HL-60 (cell line): ENCODE data around the gene ANKEF1.
"Not testable (repeated sequence)": the region's sequence is repeated elsewhere in the genome, so short reads cannot be mapped to it uniquely, and the experiment has no call there.

Experiments used
- DNase-seq, 2 experiments: peaks; one replicate each; pipeline ENCODE4 v3.0.0-alpha.2; 2010 to 2020; ENCODE audit warnings: low read depth in 1 of 2, low spot score in 1 of 2
- H3K27ac ChIP-seq: fragments of 250-450 bp; sonication (Bioruptor Pico); replicated peaks from 2 replicates; pipeline ENCODE4 v1.5.1; 2020; ENCODE audit warnings: mild to moderate bottlenecking, moderate library complexity
- H3K27me3 ChIP-seq: fragments of 250-450 bp; sonication (Bioruptor Pico); 2 replicates; pipeline ENCODE4 v1.5.1; 2021; ENCODE audit warnings: mild to moderate bottlenecking, moderate library complexity; ENCODE audit not compliant: insufficient read depth, poor library complexity, severe bottlenecking
- H3K4me3 ChIP-seq: replicated peaks from 2 replicates; pipeline ENCODE4 v1.5.1; 2011; ENCODE audit warnings: mild to moderate bottlenecking, control low read depth, low read length; ENCODE audit not compliant: insufficient read depth
- CTCF ChIP-seq: IDR thresholded peaks from one replicate; pipeline ENCODE4 v1.5.1; 2011; ENCODE audit warnings: low read length, control low read depth, inconsistent platforms; ENCODE audit not compliant: insufficient read depth
- GABPA ChIP-seq: IDR thresholded peaks from 2 replicates; pipeline ENCODE4 v1.6.1; 2012; ENCODE audit warnings: low read depth
- POLR2AphosphoS5 ChIP-seq: IDR thresholded peaks from 2 replicates; pipeline ENCODE4 v1.6.1; 2012; ENCODE audit warnings: low read depth
- REST ChIP-seq: IDR thresholded peaks from 2 replicates; pipeline ENCODE4 v1.6.1; 2012; ENCODE audit warnings: low read depth; ENCODE audit not compliant: insufficient replicate concordance
- SPI1 ChIP-seq: IDR thresholded peaks from 2 replicates; pipeline ENCODE4 v1.6.1; 2012; ENCODE audit warnings: low read depth, mild to moderate bottlenecking, borderline replicate concordance

The ANKEF1 gene

GRCh38 chr20:10022625-10023024 lies 12.2 kb upstream of the ANKEF1 start:
- no peak for TF ChIP-seq POLR2AphosphoS5
- no peak for TF ChIP-seq CTCF
- no peak for TF ChIP-seq REST
- no peak for TF ChIP-seq GABPA
- TF ChIP-seq SPI1 = no peak
- H3K27me3 ChIP-seq = no peaks in the 10 kb centered on the region

GRCh38 chr20:10023911-10024310 lies 10.9 kb upstream of the ANKEF1 start:
- DNase-seq = no peak
- Histone ChIP-seq H3K27ac (no peak overlapping the region), H3K27me3 (no peaks in the 10 kb centered on the region), H3K4me3 (no peak overlapping the region)
- no peak for TF ChIP-seq SPI1
- TF ChIP-seq POLR2AphosphoS5 = no peak
- TF ChIP-seq GABPA = no peak
- TF ChIP-seq CTCF = no peak
- no peak for TF ChIP-seq REST

More at GRCh38 chr20:10022625-10023024, 12.2 kb upstream of the ANKEF1 start:
- no peak for DNase-seq
- Histone ChIP-seq H3K27ac (no peak overlapping the region), H3K4me3 (no peak overlapping the region)

DNA sequence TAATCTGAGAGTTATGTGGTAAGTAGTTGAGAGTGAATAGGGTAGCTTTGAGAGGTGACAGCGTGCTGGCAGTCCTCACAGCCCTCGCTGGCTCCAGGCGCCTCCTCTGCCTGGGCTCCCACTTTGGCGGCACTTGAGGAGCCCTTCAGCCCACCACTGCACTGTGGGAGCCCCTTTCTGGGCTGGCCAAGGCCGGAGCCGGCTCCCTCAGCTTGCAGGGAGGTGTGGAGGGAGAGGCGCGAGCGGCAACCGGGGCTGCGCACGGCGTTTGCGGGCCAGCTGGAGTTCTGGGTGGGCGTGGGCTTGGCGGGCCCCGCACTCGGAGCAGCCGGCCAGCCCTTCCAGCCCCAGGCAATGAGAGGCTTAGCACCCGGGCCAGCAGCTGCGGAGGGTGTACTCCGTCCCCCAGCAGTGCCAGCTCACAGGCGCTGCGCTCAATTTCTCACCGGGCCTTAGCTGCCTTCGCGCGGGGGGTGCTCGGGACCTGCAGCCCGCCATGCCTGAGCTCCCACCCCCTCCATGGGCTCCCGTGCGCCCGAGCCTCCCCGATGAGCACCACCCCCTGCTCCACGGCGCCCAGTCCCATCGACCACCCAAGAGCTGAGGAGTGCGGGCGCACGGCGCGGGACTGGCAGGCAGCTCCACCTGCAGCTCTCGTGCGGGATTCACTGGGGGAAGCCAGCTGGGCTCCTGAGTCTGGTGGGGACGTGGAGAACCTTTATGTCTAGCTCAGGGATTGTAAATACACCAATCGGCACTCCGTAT lies 3.2 kb upstream of the ANKEF1 start:
- not testable (repeated sequence) for H3K27me3 ChIP-seq, DNase-seq, H3K27ac ChIP-seq, H3K4me3 ChIP-seq

- not testable (repeated sequence) for H3K27ac ChIP-seq, DNase-seq, H3K27me3 ChIP-seq
Measured at GRCh38 chr20:10032269-10032668, 2.5 kb upstream of the ANKEF1 start.

DNA sequence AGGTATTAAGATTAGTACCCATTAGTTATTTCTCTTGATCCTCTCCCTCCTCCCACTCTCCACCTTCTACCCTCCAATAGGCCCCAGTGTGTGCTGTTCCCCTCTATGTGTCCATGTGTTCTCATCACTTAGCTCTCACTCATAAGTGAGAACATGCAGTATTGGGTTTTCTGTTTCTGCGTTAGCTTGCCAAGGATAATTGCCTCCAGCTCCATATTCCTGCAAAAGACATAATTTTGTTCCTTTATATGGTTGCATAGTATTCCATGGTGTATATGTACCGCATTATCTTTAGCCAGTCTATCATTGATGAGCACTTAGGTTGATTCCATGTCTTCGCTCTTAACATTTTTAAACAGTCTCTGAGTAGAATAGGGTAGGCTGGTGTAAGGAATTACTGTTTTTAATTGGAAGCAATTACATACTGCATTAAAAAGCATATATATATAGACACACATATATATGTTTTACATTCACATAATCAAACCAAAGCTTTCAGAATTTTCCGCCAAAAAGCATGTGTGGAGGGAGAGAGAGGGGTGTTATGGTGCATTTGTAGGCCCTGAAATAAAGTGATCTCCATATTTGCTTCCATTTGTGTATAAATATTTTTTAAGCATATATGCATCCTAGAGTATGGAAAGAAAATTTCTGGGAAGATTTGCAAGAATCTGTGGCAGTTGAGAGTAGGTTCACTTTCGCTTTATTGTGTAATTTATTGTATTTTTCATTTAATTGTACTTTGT lies 709 bp upstream of the ANKEF1 start:
- no peak for DNase-seq

More at GRCh38 chr20:10032269-10032668, 2.5 kb upstream of the ANKEF1 start:
- not testable (repeated sequence) for H3K4me3 ChIP-seq

More for the DNA sequence above, 709 bp upstream of the ANKEF1 start:
- H3K27ac ChIP-seq = no peak overlapping the region
- H3K4me3 ChIP-seq = no peak overlapping the region
- H3K27me3 ChIP-seq = peaks cover 3% of the 10 kb centered on the region
- TF ChIP-seq REST (no peak), POLR2AphosphoS5 (no peak)
